GM12892 (cell line): ENCODE results near the gene TPCN1.

Source experiments
- POLR2A ChIP-seq: IDR thresholded peaks from 2 replicates; pipeline ENCODE4 v1.6.1; 2011; ENCODE audit warnings: low read depth, low read length, control low read depth
- POLR2AphosphoS5 ChIP-seq: IDR thresholded peaks from 2 replicates; pipeline ENCODE4 v1.6.1; 2011; ENCODE audit warnings: low read depth, low read length, control low read depth
- TAF1 ChIP-seq: IDR thresholded peaks from 2 replicates; pipeline ENCODE4 v1.6.1; 2011; ENCODE audit warnings: low read depth, mild to moderate bottlenecking, control low read depth, low read length, borderline replicate concordance

- TF ChIP-seq TAF1 (no peak), POLR2AphosphoS5 (no peak), POLR2A (no peak)
These were observed 56.9 kb downstream of the TPCN1 start for GRCh38 chr12:113278141-113278540.
